ENCODE results near the gene CIDEA. TPM values are rescaled to one million over a fixed set of nuclear protein-coding genes. Genes with fewer than 3 reads are reported as not detected.
A peak's percentile ranks its signal among the peaks of the same experiment; 100 is the strongest.

CIDEA gene
- total RNA-seq, 4 donors from 2014 or later: 132 to 584 (median 435) TPM

DNA sequence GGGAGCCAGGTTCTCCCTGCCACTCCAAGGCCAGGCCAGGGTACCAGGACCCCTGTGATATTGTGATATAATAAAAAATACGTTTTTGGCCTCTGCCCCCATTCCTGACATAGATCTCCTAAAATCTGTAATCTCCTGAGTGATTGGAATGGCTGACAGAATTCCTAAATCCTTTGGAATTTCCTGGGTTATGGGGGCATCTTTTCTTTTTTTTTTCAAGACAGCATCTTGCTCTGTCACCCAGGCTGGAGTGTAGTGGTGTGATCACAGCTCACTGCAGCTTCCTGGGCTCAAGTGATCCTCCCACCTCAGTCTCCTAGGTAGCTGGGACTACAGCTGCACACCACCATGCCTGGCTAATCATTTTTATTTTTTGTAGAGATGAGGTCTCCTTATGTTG lies 27.7 kb downstream of the CIDEA start:
- DNase-seq (ENCODE audit: low spot score) (no peak), ATAC-seq (ENCODE audit: low FRiP score) (no peak)
- TF ChIP-seq, protein P1, sequence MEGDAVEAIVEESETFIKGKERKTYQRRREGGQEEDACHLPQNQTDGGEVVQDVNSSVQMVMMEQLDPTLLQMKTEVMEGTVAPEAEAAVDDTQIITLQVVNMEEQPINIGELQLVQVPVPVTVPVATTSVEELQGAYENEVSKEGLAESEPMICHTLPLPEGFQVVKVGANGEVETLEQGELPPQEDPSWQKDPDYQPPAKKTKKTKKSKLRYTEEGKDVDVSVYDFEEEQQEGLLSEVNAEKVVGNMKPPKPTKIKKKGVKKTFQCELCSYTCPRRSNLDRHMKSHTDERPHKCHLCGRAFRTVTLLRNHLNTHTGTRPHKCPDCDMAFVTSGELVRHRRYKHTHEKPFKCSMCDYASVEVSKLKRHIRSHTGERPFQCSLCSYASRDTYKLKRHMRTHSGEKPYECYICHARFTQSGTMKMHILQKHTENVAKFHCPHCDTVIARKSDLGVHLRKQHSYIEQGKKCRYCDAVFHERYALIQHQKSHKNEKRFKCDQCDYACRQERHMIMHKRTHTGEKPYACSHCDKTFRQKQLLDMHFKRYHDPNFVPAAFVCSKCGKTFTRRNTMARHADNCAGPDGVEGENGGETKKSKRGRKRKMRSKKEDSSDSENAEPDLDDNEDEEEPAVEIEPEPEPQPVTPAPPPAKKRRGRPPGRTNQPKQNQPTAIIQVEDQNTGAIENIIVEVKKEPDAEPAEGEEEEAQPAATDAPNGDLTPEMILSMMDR (IDR thresholded peaks at IDR 0.05): no peak

DNA sequence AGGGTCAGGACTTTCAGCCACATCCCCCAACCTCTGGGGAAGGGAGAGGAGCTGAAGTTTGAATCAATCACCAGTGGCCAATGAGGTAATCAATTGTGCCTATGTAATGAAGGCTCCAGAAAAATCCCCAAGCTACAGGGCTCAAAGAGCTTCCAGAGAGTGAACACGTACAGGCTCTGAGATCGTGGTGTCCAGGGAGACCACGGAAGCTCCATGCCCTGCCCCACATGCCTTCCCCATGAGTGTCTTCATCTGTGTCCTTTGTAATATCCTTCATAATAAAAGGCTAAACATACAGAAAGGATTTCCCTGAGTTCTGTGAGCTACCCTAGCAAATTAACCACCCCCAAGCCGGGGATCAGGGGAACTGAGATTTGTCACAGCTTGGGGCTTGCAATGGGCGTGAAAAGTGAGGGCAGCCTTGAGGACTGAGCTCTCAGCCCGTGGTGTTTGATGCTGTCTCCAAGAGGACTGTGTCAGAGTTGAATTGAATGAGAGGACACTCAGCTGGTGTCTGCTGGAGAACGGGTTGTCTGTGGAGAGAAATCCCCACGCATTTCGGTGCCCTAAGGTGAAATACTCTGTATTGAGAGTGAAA lies 28.4 kb downstream of the CIDEA start:
- DNase-seq (ENCODE audit: low spot score) (no peak), ATAC-seq (ENCODE audit: low FRiP score) (no peak)
- TF ChIP-seq, protein P1 (IDR thresholded peaks at IDR 0.05): no peak

DNA sequence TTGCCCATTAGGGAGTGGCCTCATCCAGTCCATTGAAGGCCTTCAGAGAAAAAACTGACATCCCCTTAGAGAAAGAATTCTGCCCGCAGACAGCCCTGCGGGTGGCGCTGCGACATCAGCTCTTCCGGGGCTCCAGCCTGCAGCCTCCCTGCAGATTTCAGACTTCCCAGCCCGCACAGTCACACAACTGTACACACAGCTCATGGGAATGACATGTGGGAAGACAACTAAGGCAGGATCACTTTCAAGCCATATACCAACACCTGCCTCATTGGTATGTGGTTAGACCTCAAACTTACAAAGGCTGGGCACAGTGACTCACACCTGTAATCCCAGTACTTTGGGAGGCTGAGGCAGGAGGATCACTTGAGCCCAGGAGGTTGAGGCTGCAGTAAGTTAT lies 29.1 kb downstream of the CIDEA start:
- TF ChIP-seq, protein P1 (IDR thresholded peaks at IDR 0.05): no peak
- ATAC-seq (ENCODE audit: low FRiP score) (no peak), DNase-seq (ENCODE audit: low spot score) (no peak)

DNA sequence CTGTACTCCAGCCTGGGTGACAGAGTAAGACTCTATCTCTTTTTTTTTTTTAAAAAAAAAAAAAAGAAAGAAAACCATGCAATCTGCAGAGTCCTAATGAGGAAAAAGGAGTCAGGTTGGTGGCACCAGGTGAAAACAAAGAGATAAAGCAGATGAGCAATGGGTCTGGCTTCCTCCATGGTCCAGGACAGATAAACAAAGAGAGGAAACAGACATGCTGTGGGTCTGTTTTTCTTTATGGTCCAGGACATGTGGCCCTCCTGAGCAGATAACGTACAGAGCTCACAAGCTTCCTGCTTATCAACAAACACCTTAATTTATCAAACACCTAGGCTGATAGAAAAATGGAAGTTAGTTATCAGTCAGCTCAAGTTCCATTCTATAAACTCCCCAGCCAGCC lies 29.5 kb downstream of the CIDEA start:
- TF ChIP-seq, protein P1 (IDR thresholded peaks at IDR 0.05): no peak
- DNase-seq (ENCODE audit: low spot score): no peak
- no peak for ATAC-seq (ENCODE audit: low FRiP score)

DNA sequence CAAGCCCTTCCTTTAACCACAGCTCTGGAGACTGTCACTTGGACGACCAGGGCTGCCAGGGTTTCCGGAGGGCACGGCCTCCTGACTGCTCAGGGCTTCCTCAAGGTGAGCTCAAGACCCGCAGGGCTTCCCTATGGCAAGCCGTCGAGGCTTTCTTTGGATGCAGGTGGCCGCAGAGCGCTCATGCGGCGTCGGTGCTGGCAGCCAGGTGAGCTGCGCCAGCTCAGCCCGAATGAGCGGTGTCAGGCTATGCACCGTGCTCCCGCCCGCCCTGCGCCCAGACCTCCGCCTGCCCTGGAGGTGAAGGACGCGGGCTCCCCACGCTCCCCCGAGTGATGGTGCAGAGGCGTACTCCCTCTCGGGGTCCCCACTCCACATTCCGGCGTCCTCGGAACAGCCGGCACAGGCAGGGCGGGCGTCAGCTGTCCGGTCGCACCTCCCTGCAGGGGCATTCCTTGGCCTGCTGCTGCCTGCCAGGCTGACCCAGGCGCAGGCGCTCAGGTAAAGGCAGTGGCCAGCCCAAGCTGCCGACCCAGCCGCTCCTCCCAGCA lies 33.0 kb downstream of the CIDEA start:
- peak; percentile 31 for ATAC-seq (ENCODE audit: low FRiP score)
- TF ChIP-seq, protein P1 (IDR thresholded peaks at IDR 0.05): no peak
- no peak for DNase-seq (ENCODE audit: low spot score)

DNA sequence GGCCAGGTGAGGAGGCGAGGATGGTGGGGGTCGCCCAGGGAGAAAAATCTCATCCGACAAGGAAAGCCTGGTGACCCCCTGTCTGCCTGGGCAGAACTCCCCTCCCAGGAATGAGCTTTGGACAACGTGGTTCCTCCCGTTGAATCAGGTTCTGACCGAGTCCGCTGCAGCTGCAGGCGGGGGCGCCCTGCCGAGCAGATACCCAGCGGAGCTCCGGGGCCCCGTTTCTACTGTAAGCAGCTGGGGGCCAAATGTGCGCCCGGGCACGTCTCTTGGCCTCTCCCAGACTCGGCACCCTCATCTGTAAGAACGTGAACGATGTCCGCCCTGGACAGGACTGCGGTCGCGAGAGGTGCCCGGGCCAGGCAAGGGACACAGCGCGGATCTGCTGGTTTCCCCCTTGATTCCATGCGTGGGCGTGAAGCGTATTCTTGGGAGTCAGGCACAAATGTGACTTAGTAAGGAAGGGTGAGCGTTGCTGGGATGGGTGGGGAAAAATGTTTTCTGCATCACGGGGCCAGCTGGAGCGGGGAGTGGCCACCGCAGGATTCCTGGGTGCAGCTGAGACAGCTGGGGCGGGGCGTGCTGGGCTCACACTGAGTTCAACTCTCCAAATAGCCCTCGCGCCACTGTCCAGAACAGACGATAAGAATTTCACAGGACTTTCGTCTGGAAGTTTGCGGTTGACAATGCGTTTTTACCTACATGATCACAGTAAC lies 33.7 kb downstream of the CIDEA start:
- peak; percentile 55 for DNase-seq (ENCODE audit: low spot score)
- TF ChIP-seq, protein P1 (IDR thresholded peaks at IDR 0.05): no peak
- ATAC-seq (ENCODE audit: low FRiP score): peak; percentile 94

DNA sequence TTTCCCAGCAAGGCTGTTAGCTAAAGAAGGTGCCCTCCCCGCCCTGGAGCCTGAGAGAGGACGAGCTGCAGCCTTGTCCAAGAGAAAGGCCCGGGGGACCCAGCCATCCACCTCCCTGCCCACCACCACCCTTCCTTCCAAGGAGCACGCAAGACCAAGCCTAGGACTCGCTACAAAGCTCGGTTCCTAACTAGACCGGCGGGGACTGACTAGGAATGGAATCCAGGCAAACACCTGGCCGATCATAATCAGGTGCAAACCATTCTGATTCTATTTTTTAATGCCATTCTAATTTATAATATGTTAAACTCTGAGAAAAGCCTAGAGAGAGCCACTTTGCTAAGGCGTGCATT lies 34.2 kb downstream of the CIDEA start:
- ATAC-seq (ENCODE audit: low FRiP score): peak; percentile 2
- TF ChIP-seq, protein P1 (IDR thresholded peaks at IDR 0.05): no peak
- no peak for DNase-seq (ENCODE audit: low spot score)
